ENCODE results near the gene CSF3R.
"Not testable (repeated sequence)": the region's sequence is repeated elsewhere in the genome, so short reads cannot be mapped to it uniquely, and the experiment has no call there.

CSF3R gene

GRCh38 chr1:36497207-36497606 lies 14.5 kb upstream of the CSF3R start:
- Histone ChIP-seq H3K4me3 (ENCODE audit: severe bottlenecking) (no peak overlapping the region), H3K27me3 (ENCODE audit: insufficient read depth, poor library complexity, severe bottlenecking) (no peaks in the 10 kb centered on the region), H3K4me1 (ENCODE audit: insufficient read depth, poor library complexity, severe bottlenecking) (no peaks in the 10 kb centered on the region), H3K27ac (ENCODE audit: poor library complexity, severe bottlenecking) (no peak overlapping the region), H3K36me3 (ENCODE audit: low read depth) (no peaks in the 10 kb centered on the region), H3K9me3 (ENCODE audit: severe bottlenecking) (no peaks in the 10 kb centered on the region)
- DNase-seq (ENCODE audit: low spot score) (no peak), ATAC-seq (ENCODE audit: low read depth) (no peak)
- no peak for TF ChIP-seq CTCF (IDR thresholded peaks at IDR 0.05; ENCODE audit: poor library complexity, severe bottlenecking)

- no peak for DNase-seq (ENCODE audit: low spot score)
- no peaks in the 10 kb centered on the region for H3K36me3 ChIP-seq (ENCODE audit: low read depth)
- no peak for TF ChIP-seq CTCF (IDR thresholded peaks at IDR 0.05; ENCODE audit: poor library complexity, severe bottlenecking)
- ATAC-seq (ENCODE audit: low read depth) = no peak
- no peak overlapping the region for H3K4me3 ChIP-seq (ENCODE audit: severe bottlenecking)
- H3K4me1 ChIP-seq (ENCODE audit: insufficient read depth, poor library complexity, severe bottlenecking) = no peaks in the 10 kb centered on the region
- no peaks in the 10 kb centered on the region for H3K27me3 ChIP-seq (ENCODE audit: insufficient read depth, poor library complexity, severe bottlenecking)
- no peak overlapping the region for H3K27ac ChIP-seq (ENCODE audit: poor library complexity, severe bottlenecking)
- no peaks in the 10 kb centered on the region for H3K9me3 ChIP-seq (ENCODE audit: severe bottlenecking)
Observed at GRCh38 chr1:36494971-36495370, 12.3 kb upstream of the CSF3R start.

DNA sequence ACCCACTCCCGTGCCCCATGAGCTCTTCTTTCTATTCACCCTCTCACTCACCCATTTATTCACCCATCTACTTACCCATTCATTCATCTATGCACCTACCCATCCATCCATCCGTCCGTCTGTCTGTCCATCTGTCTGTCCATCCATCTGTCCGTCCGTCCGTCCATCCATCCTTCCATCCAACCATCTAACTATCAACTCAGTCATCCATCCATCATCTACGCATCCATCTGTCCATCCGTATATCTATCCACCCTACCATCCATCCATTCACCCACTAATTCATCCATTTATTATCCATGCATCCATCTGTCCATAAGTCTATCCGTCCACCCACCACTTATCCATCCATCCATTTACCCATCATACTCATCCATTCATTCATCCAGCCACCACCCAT lies 10.8 kb upstream of the CSF3R start:
- ATAC-seq (ENCODE audit: low read depth) = no peak
- Histone ChIP-seq H3K4me1 (ENCODE audit: insufficient read depth, poor library complexity, severe bottlenecking) (no peaks in the 10 kb centered on the region), H3K27ac (ENCODE audit: poor library complexity, severe bottlenecking) (no peak overlapping the region), H3K36me3 (ENCODE audit: low read depth) (no peaks in the 10 kb centered on the region), H3K9me3 (ENCODE audit: severe bottlenecking) (no peaks in the 10 kb centered on the region), H3K27me3 (ENCODE audit: insufficient read depth, poor library complexity, severe bottlenecking) (no peaks in the 10 kb centered on the region), H3K4me3 (ENCODE audit: severe bottlenecking) (no peak overlapping the region)
- no peak for DNase-seq (ENCODE audit: low spot score)
- no peak for TF ChIP-seq CTCF (IDR thresholded peaks at IDR 0.05; ENCODE audit: poor library complexity, severe bottlenecking)

GRCh38 chr1:36492491-36492890 lies 9.8 kb upstream of the CSF3R start:
- no peaks in the 10 kb centered on the region for H3K27me3 ChIP-seq (ENCODE audit: insufficient read depth, poor library complexity, severe bottlenecking)
- ATAC-seq (ENCODE audit: low read depth) = no peak
- DNase-seq (ENCODE audit: low spot score) = no peak
- H3K36me3 ChIP-seq (ENCODE audit: low read depth) = no peaks in the 10 kb centered on the region
- H3K4me1 ChIP-seq (ENCODE audit: insufficient read depth, poor library complexity, severe bottlenecking) = no peaks in the 10 kb centered on the region
- no peak overlapping the region for H3K27ac ChIP-seq (ENCODE audit: poor library complexity, severe bottlenecking)
- no peak for TF ChIP-seq CTCF (IDR thresholded peaks at IDR 0.05; ENCODE audit: poor library complexity, severe bottlenecking)
- no peaks in the 10 kb centered on the region for H3K9me3 ChIP-seq (ENCODE audit: severe bottlenecking)
- no peak overlapping the region for H3K4me3 ChIP-seq (ENCODE audit: severe bottlenecking)

GRCh38 chr1:36489258-36490051 lies 6.7 kb upstream of the CSF3R start:
- ATAC-seq (ENCODE audit: low read depth); DNase-seq (ENCODE audit: low spot score); H3K36me3 ChIP-seq (ENCODE audit: low read depth); H3K27me3 ChIP-seq (ENCODE audit: insufficient read depth, poor library complexity, severe bottlenecking); H3K27ac ChIP-seq (ENCODE audit: poor library complexity, severe bottlenecking); H3K4me3 ChIP-seq (ENCODE audit: severe bottlenecking); H3K4me1 ChIP-seq (ENCODE audit: insufficient read depth, poor library complexity, severe bottlenecking); H3K9me3 ChIP-seq (ENCODE audit: severe bottlenecking): not testable (repeated sequence)
